HepG2 (cell line): ENCODE data around the gene BRK1. TPM values are rescaled to one million over a fixed set of nuclear protein-coding genes. Genes with fewer than 3 reads are reported as not detected.

Source experiments
- ATAC-seq: fragments of 200-7000 bp; cut with Tn5 transposase; 3 replicates; pipeline ENCODE4 v1.9.1; 2020; ENCODE audit warnings: mild to moderate bottlenecking, moderate library complexity
- BruUV-seq: library from RNA; stranded (reverse); fragments of 400-500 nt; replicated peaks from 2 replicates; lab custom pipeline; 2021; lab: Mats Ljungman, UMichigan
- CTCF ChIA-PET: fragments of 300-600 bp; formaldehyde crosslinking; extraction: SDS; loops from one replicate; lab custom pipeline; 2021; ENCODE audit warnings: low total read pairs, inconsistent platforms, low intra/inter-chr PET ratio; lab: Yijun Ruan, JAX
- POLR2A ChIA-PET: fragments of 350-600 bp; sonication (Branson Sonifier 250); formaldehyde crosslinking; loops from one replicate; lab custom pipeline; 2020; ENCODE audit warnings: antibody characterized with exemption, inconsistent platforms; lab: Yijun Ruan, JAX
- DNase-seq: peaks from one replicate; pipeline ENCODE4 v3.0.0-alpha.2; 2015; ENCODE audit warnings: low spot score
- FAIRE-seq: peaks from 3 replicates; lab custom pipeline; 2011; peaks lifted over from hg19 to GRCh38; lab: Jason Lieb, UNC
- H2AFZ ChIP-seq: one replicate; pipeline ENCODE4 v1.6.1; 2011; ENCODE audit warnings: low read length, inconsistent platforms
- H3K27ac ChIP-seq: fragments of 300-600 bp; 3 replicates; pipeline ENCODE4 v1.8.0; 2011; ENCODE audit warnings: mixed run types, mild to moderate bottlenecking, mixed read lengths, low read length, inconsistent platforms; ENCODE audit not compliant: insufficient read depth; ENCODE audit errors: extremely low read length
- H3K27me3 ChIP-seq, 2 experiments: fragments of 200-600 bp in 1 of 2; 2 replicates in 1 of 2; 3 replicates in 1 of 2; pipeline versions ENCODE4 v1.6.0 to v1.8.0; 2011; ENCODE audit warnings: low read length in 2 of 2, mild to moderate bottlenecking in 2 of 2, moderate library complexity in 2 of 2, inconsistent platforms in 1 of 2; ENCODE audit not compliant: insufficient read depth in 2 of 2, control insufficient read depth in 1 of 2
- H3K36me3 ChIP-seq, 2 experiments: fragments of 200-600 bp in 1 of 2; replicated peaks in 1 of 2; 2 replicates in 1 of 2; 3 replicates in 1 of 2; pipeline versions ENCODE4 v1.5.1 to v1.8.0; 2011; ENCODE audit warnings: low read length in 2 of 2, inconsistent platforms in 1 of 2; ENCODE audit not compliant: insufficient read depth in 2 of 2, control insufficient read depth in 1 of 2
- H3K4me1 ChIP-seq: 2 replicates; pipeline ENCODE4 v1.5.1; 2012; ENCODE audit warnings: low read length, inconsistent platforms; ENCODE audit not compliant: insufficient read depth
- H3K4me2 ChIP-seq: 2 replicates; pipeline ENCODE4 v1.6.0; 2011; ENCODE audit warnings: low read depth, low read length, inconsistent platforms
- H3K4me3 ChIP-seq, 3 experiments: fragments of 200-600 bp in 1 of 3; sonication (generic), shearing (Covaris generic) in 1 of 3; replicated peaks in 1 of 3; 2 replicates each; pipeline ENCODE4 v1.5.1; 2011 to 2016; ENCODE audit warnings: low read length in 3 of 3, inconsistent platforms in 2 of 3, low read depth in 2 of 3, mild to moderate bottlenecking in 2 of 3, control low read depth in 1 of 3, mixed read lengths in 1 of 3; ENCODE audit not compliant: insufficient read depth in 1 of 3
- H3K79me2 ChIP-seq: one replicate; pipeline ENCODE4 v1.6.1; 2011; ENCODE audit warnings: low read length, inconsistent platforms; ENCODE audit not compliant: insufficient read depth
- H3K9ac ChIP-seq: 2 replicates; pipeline ENCODE4 v1.6.0; 2011; ENCODE audit warnings: mild to moderate bottlenecking, low read depth, low read length, inconsistent platforms; ENCODE audit not compliant: insufficient read depth
- H3K9me3 ChIP-seq: 2 replicates; pipeline ENCODE4 v1.5.1; 2012; ENCODE audit warnings: mild to moderate bottlenecking, low read length
- H4K20me1 ChIP-seq: 2 replicates; pipeline ENCODE4 v1.6.0; 2011; ENCODE audit warnings: inconsistent platforms, mild to moderate bottlenecking, low read length, moderate library complexity; ENCODE audit not compliant: insufficient read depth
- CTCF ChIP-seq: sonication (generic); formaldehyde crosslinking; IDR thresholded peaks from 2 replicates; pipeline ENCODE4 v1.5.0; 2020; ENCODE audit warnings: mild to moderate bottlenecking, missing genetic modification reagents, moderate library complexity
- DZIP1 ChIP-seq: sonication (generic); formaldehyde crosslinking; IDR thresholded peaks from 2 replicates; pipeline ENCODE4 v1.5.0; 2020; ENCODE audit warnings: mild to moderate bottlenecking, missing genetic modification reagents
- GABPA ChIP-seq, 2 experiments: IDR thresholded peaks; 2 replicates each; pipeline ENCODE4 v1.6.1; 2011 to 2016; ENCODE audit warnings: low read depth in 2 of 2, low read length in 1 of 2, missing biosample characterization in 1 of 2, missing genetic modification characterization in 1 of 2
- GABPB1 ChIP-seq: IDR thresholded peaks from 2 replicates; pipeline ENCODE4 v1.6.1; 2016; ENCODE audit warnings: mild to moderate bottlenecking, missing genetic modification reagents, moderate library complexity, missing compliant biosample characterization
- HINFP ChIP-seq: sonication (generic); formaldehyde crosslinking; IDR thresholded peaks from 2 replicates; pipeline ENCODE4 v1.4.0; 2020; ENCODE audit warnings: low read depth, mild to moderate bottlenecking, missing genetic modification reagents
- IKZF5 ChIP-seq: IDR thresholded peaks from 2 replicates; pipeline ENCODE4 v1.6.1; 2018; ENCODE audit warnings: missing genetic modification reagents, mild to moderate bottlenecking, missing compliant biosample characterization
- MYNN ChIP-seq: sonication (generic); formaldehyde crosslinking; IDR thresholded peaks from 2 replicates; pipeline ENCODE4 v1.4.0; 2020; ENCODE audit warnings: mild to moderate bottlenecking, low read depth, missing genetic modification reagents
- PREB ChIP-seq: sonication (generic); formaldehyde crosslinking; IDR thresholded peaks from 2 replicates; pipeline ENCODE4 v1.4.0; 2020; ENCODE audit warnings: missing genetic modification reagents
- RFX1 ChIP-seq: fragments of 450-650 bp; IDR thresholded peaks from 2 replicates; pipeline ENCODE4 v1.6.1; 2017
- RFX3 ChIP-seq: IDR thresholded peaks from 2 replicates; pipeline ENCODE4 v1.6.1; 2016; ENCODE audit warnings: missing biosample characterization, missing genetic modification reagents
- SETDB1 ChIP-seq: sonication (generic); formaldehyde crosslinking; IDR thresholded peaks from 2 replicates; pipeline ENCODE4 v1.5.1; 2020; ENCODE audit warnings: missing genetic modification reagents, mild to moderate bottlenecking, borderline replicate concordance
- ZBTB8A ChIP-seq: sonication (generic); formaldehyde crosslinking; IDR thresholded peaks from 2 replicates; pipeline ENCODE4 v1.4.0; 2020; ENCODE audit warnings: mild to moderate bottlenecking, low read depth, missing genetic modification reagents, borderline replicate concordance
- ZMYM3 ChIP-seq: sonication (generic); formaldehyde crosslinking; IDR thresholded peaks from 2 replicates; pipeline ENCODE4 v1.5.1; 2020; ENCODE audit warnings: mild to moderate bottlenecking, missing genetic modification reagents
- ZNF354B ChIP-seq: sonication (generic); formaldehyde crosslinking; IDR thresholded peaks from 2 replicates; pipeline ENCODE4 v1.8.0; 2022; ENCODE audit warnings: mild to moderate bottlenecking, missing genetic modification reagents
- ZNF550 ChIP-seq: sonication (generic); formaldehyde crosslinking; IDR thresholded peaks from 2 replicates; pipeline ENCODE4 v1.4.0; 2020; ENCODE audit warnings: mild to moderate bottlenecking, missing genetic modification reagents, borderline replicate concordance
- WGBS: methylation state at CpG from one replicate; pipeline ENCODE4 v1.1.6; 2017; ENCODE audit warnings: low lambda C conversion rate; 5-methylcytosine and 5-hydroxymethylcytosine counted together
- in situ Hi-C: cut with HindIII; loops from 2 replicates; pipeline ENCODE4 v1.10.0; 2017; ENCODE audit warnings: low pct_unique_long_range_greater_than_20kb; ENCODE audit not compliant: extremely low pct_ligation_motif_present
- intact Hi-C: fragments of 100-400 bp; cut with micrococcal nuclease; formaldehyde crosslinking; loops from one replicate; pipeline ENCODE4 v1.10.0; 2022; ENCODE audit not compliant: unreplicated experiment
- polyA plus RNA-seq, 8 experiments: library from polyadenylated mRNA; depleted of rRNA in 3 of 8; stranded (reverse) in 7 of 8; unstranded in 1 of 8; fragments of >200 nt; fragmentation: Illumina TruSeq in 4 of 8; extraction: Trizol in 4 of 8; gene quantifications; 2 replicates each; pipeline versions ENCODE4 v1.2.1 to v1.2.3, GENCODE V29; 2011 to 2016; ENCODE audit warnings: low read depth in 4 of 8, missing spikeins in 1 of 8, mixed read lengths in 1 of 8; ENCODE audit not compliant: insufficient read depth in 1 of 8
- total RNA-seq, 5 experiments: library from RNA; depleted of rRNA; stranded (reverse); fragments of >200 nt; fragmentation: Illumina TruSeq; extraction: Trizol; gene quantifications; 2 replicates each; pipeline ENCODE4 v1.2.3, GENCODE V29; 2016; ENCODE audit warnings: low read depth in 1 of 5

BRK1 gene
- total and polyA plus RNA-seq, 2 of the 13 experiments (the other 11 are each of a cell fraction or from before 2014, with no cell fraction given), result 118 to 155 TPM

- TF ChIP-seq DZIP1 (CRISPR knock-in tag) (no peak), PREB (CRISPR knock-in tag) (no peak), ZNF354B (CRISPR knock-in tag) (no peak), IKZF5 (CRISPR knock-in tag) (no peak), GABPA (IDR thresholded peaks at IDR 0.05; ENCODE audit: low read depth, low read length) (no peak), GABPA (CRISPR knock-in tag; IDR thresholded peaks at IDR 0.05; ENCODE audit: low read depth) (no peak)
- TF ChIP-seq, all 625 proteins: peak for 0
Observed at GRCh38 chr3:10160346-10160745, 44.9 kb downstream of the BRK1 start (continued).

GRCh38 chr3:10160925-10161324 lies 45.5 kb downstream of the BRK1 start:
- no TSS peak for BruUV-seq
- Histone ChIP-seq H3K36me3 (no peaks in the 10 kb centered on the region), H3K27ac (no peak overlapping the region), H3K27me3 (no peaks in the 10 kb centered on the region; a peak in 1 of 5 replicates), H3K4me3 (no peak overlapping the region), H3K4me2 (peak overlapping the region; percentile 75), H3K79me2 (peaks cover 4% of the 10 kb centered on the region), H3K9ac (no peak overlapping the region), H3K9me3 (no peaks in the 10 kb centered on the region), H3K4me1 (peaks cover 32% of the 10 kb centered on the region), H2AFZ (no peak overlapping the region), H4K20me1 (no peaks in the 10 kb centered on the region)
- ChIA-PET POLR2A (interaction anchor here (2.2 kb wide), 1 partner anchor 43 kb away, joined by 8 read pairs; no protein-coding TSS in a partner anchor), CTCF (no interaction called here)
- DNase-seq, result no peak
- FAIRE-seq, result no peak
- intact Hi-C loops (loop anchor here (5.0 kb wide), 1 partner anchor 41 kb away; no protein-coding TSS in a partner anchor), in situ Hi-C loops (loop anchor here (10.0 kb wide), 1 partner anchor 64 kb away; no protein-coding TSS in a partner anchor)
- ATAC-seq, result no peak
- 83% methylated on average over 5 of the region's 6 CpGs for WGBS
- TF ChIP-seq RFX3 (CRISPR knock-in tag) (peak; percentile 41; the same call in 1 of the 2 replicates), ZNF550 (CRISPR knock-in tag) (no peak), ZBTB8A (CRISPR knock-in tag) (no peak), GABPB1 (CRISPR knock-in tag) (no peak), MYNN (CRISPR knock-in tag) (no peak), SETDB1 (CRISPR knock-in tag) (no peak), ZMYM3 (CRISPR knock-in tag) (no peak), HINFP (CRISPR knock-in tag) (peak; percentile 41; the same call in 1 of the 2 replicates), RFX1 (peak; percentile 51; the same call in 1 of the 2 replicates), CTCF (peak; percentile 28)
